Breast epithelium (tissue), 4 donors: ENCODE results near the gene CPT1B. TPM values are rescaled to one million over a fixed set of nuclear protein-coding genes. Genes with fewer than 3 reads are reported as not detected.

Source experiments
- DNase-seq, 2 donors: peaks; one replicate each; pipeline ENCODE4 v3.0.0-alpha.2; 2019; ENCODE audit warnings: low spot score in 2 of 2
- H3K27ac ChIP-seq, 2 donors: fragments of 200-600 bp; sonication (generic) in 1 of 2; one replicate each; pipeline ENCODE4 v1.5.1; 2016 to 2019; ENCODE audit warnings: mild to moderate bottlenecking in 1 of 2
- H3K27me3 ChIP-seq, 2 donors: fragments of 200-600 bp; sonication (generic) in 1 of 2; one replicate each; pipeline versions ENCODE4 v1.5.1 to v1.6.0; 2017 to 2019; ENCODE audit warnings: control low read depth in 1 of 2, mild to moderate bottlenecking in 1 of 2
- H3K36me3 ChIP-seq: fragments of 200-600 bp; one replicate; pipeline ENCODE4 v1.5.1; 2019
- H3K4me1 ChIP-seq, 2 donors: fragments of 200-600 bp; sonication (generic); one replicate each; pipeline ENCODE4 v1.5.1; 2016 to 2019; ENCODE audit warnings: control low read depth in 1 of 2
- H3K4me3 ChIP-seq, 3 donors: fragments of 200-600 bp; sonication (generic); 1 replicate in 2 of 3; 2 replicates in 1 of 3; pipeline ENCODE4 v1.5.1; 2016 to 2019; ENCODE audit warnings: mild to moderate bottlenecking in 3 of 3, moderate library complexity in 2 of 3
- H3K9me3 ChIP-seq, 2 donors: fragments of 200-600 bp; sonication (generic) in 1 of 2; one replicate each; pipeline ENCODE4 v1.5.1; 2016 to 2019; ENCODE audit warnings: control low read depth in 1 of 2
- CTCF ChIP-seq, 3 donors: fragments of 450-650 bp; IDR thresholded peaks; one replicate each; pipeline ENCODE4 v1.5.1; 2016 to 2017; ENCODE audit warnings: antibody characterized with exemption in 3 of 3, mild to moderate bottlenecking in 3 of 3, moderate library complexity in 3 of 3
- POLR2A ChIP-seq: fragments of 450-650 bp; IDR thresholded peaks from one replicate; pipeline ENCODE4 v1.6.1; 2016; ENCODE audit warnings: antibody characterized with exemption, mild to moderate bottlenecking, moderate library complexity
- POLR2AphosphoS5 ChIP-seq, 3 donors: sonication (generic); formaldehyde crosslinking; IDR thresholded peaks; one replicate each; pipeline ENCODE4 v1.6.1; 2017; ENCODE audit warnings: antibody characterized with exemption in 3 of 3
- intact Hi-C: fragments of 100-400 bp; cut with DNase I; formaldehyde crosslinking; loops from one replicate; pipeline ENCODE4 v1.15.1; 2023; ENCODE audit warnings: low total_unique reads
- total RNA-seq, 3 donors: library from RNA; depleted of rRNA; stranded (reverse); fragments of >200 nt; gene quantifications; one replicate each; pipeline ENCODE4 v1.1.0, GENCODE V29; 2016

Gene CPT1B
- total RNA-seq, 3 donors from 2014 or later, result 13.6 to 40.0 (median 39.4) TPM

GRCh38 chr22:50523806-50524675 is 54.2 kb downstream of the CPT1B start:
- peaks cover 13% of the 10 kb centered on the region for H3K36me3 ChIP-seq

GRCh38 chr22:50523458-50523805 is 54.8 kb downstream of the CPT1B start:
- Histone ChIP-seq H3K9me3 (no peaks in the 10 kb centered on the region), H3K4me3 (no peak overlapping the region), H3K4me1 (peaks cover 10 to 12% of the 10 kb centered on the region in 2 donors), H3K27me3 (no peaks in the 10 kb centered on the region), H3K27ac (no peak overlapping the region), H3K36me3 (peaks cover 13% of the 10 kb centered on the region)
- intact Hi-C loops, result loop anchor here (1.0 kb wide), 1 partner anchor 81 kb away; no protein-coding TSS in a partner anchor
- no peak for DNase-seq
- TF ChIP-seq CTCF (IDR thresholded peaks at IDR 0.05) (no peak), POLR2AphosphoS5 (IDR thresholded peaks at IDR 0.05) (no peak), POLR2A (no peak)

More at GRCh38 chr22:50523806-50524675, 54.2 kb downstream of the CPT1B start:
- no peak overlapping the region for H3K27ac ChIP-seq
- intact Hi-C loops, result loop anchor here (1.0 kb wide), 1 partner anchor 80 kb away; no protein-coding TSS in a partner anchor
- peaks cover 10 to 12% of the 10 kb centered on the region in 2 donors for H3K4me1 ChIP-seq
- TF ChIP-seq CTCF (IDR thresholded peaks at IDR 0.05) (no peak), POLR2A (no peak), POLR2AphosphoS5 (IDR thresholded peaks at IDR 0.05) (no peak)
- H3K27me3 ChIP-seq, result no peaks in the 10 kb centered on the region
- H3K4me3 ChIP-seq, result peak overlapping the region; percentile 52 to 91 (median 81)
- no peak for DNase-seq
- H3K9me3 ChIP-seq, result no peaks in the 10 kb centered on the region

GRCh38 chr22:50522806-50523438 is 55.3 kb downstream of the CPT1B start:
- H3K4me1 ChIP-seq, result peaks cover 10 to 12% of the 10 kb centered on the region in 2 donors
- no peak for DNase-seq
- no peak overlapping the region for H3K27ac ChIP-seq
- intact Hi-C loops, result loop anchor here (1.0 kb wide), 1 partner anchor 81 kb away; no protein-coding TSS in a partner anchor
- H3K27me3 ChIP-seq, result no peaks in the 10 kb centered on the region
- H3K4me3 ChIP-seq, result no peak overlapping the region
- no peaks in the 10 kb centered on the region for H3K9me3 ChIP-seq
- TF ChIP-seq POLR2A (no peak), POLR2AphosphoS5 (IDR thresholded peaks at IDR 0.05) (no peak), CTCF (IDR thresholded peaks at IDR 0.05) (no peak)
- peaks cover 13% of the 10 kb centered on the region for H3K36me3 ChIP-seq

GRCh38 chr22:50522208-50522805 is 55.9 kb downstream of the CPT1B start:
- intact Hi-C loops, result no loop called here
- TF ChIP-seq CTCF (IDR thresholded peaks at IDR 0.05) (no peak), POLR2A (no peak), POLR2AphosphoS5 (IDR thresholded peaks at IDR 0.05) (no peak)
- H3K4me3 ChIP-seq, result no peak overlapping the region
- no peaks in the 10 kb centered on the region for H3K27me3 ChIP-seq
- no peak for DNase-seq
- no peak overlapping the region for H3K27ac ChIP-seq
- H3K36me3 ChIP-seq, result peaks cover 13% of the 10 kb centered on the region
- peaks cover 10 to 12% of the 10 kb centered on the region in 2 donors for H3K4me1 ChIP-seq
- no peaks in the 10 kb centered on the region for H3K9me3 ChIP-seq
